ENCODE results near the gene WDR54.

WDR54 gene

DNA sequence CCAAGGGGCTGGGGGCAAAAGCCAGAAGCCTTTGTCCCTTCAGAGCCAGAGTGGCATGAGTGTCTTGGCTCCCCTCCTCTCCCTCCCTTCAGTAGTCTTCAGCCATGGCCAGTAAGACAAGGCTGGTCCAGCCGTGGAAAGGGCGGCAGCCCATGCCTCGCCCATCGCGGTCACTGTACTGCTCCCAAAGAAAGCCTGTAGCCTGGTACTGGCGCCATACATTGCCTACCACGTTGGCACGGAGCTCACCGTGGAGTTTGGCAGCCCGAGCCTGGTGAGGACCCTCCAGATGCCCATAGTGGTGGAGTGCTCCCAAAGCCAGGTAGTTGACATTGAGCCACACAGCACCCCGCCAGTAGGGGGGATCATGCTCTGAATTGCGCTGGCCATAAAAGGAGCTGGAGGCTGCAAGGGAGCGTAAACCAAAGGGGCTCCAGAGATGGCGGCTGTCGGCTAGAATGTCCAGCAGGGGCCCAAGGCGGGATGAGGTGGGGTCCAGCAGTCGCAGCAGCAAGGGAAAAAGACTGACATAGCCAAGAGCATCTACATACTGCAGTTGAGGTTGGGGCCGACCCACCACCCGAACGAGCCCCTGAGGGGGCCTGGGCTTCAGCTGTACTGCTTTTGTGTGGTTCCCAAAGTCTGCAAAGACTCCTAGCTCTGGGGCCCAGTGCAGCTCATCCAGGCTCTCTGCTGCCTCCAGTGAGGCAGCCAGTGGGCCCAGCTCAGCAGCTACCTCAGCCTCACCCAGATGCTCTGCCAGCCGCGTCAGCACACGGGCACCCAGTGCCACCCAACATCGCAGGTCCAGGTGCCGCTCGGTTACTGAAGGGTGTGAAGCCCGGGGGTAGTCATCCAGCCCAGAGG lies 39.9 kb downstream of the WDR54 start:
- no peak overlapping the region for H3K27ac ChIP-seq (ENCODE audit: low read depth, low read length)
- peaks cover 38% of the 10 kb centered on the region for H3K36me3 ChIP-seq (ENCODE audit: control insufficient read depth, low read length)
- peaks cover 43% of the 10 kb centered on the region for H3K79me2 ChIP-seq (ENCODE audit: control insufficient read depth, low read length)
- H3K4me2 ChIP-seq (ENCODE audit: low read length), result no peak overlapping the region
- no peaks in the 10 kb centered on the region for H4K20me1 ChIP-seq (ENCODE audit: control insufficient read depth, insufficient read depth, low read depth, low read length)
- H3K9me3 ChIP-seq (ENCODE audit: control insufficient read depth, insufficient read depth, low read length), result no peaks in the 10 kb centered on the region
- H3K4me1 ChIP-seq (ENCODE audit: control insufficient read depth, low read length), result peaks cover 22% of the 10 kb centered on the region
- peaks cover 9% of the 10 kb centered on the region; the same call in 1 of the 2 replicates for H3F3A ChIP-seq (ENCODE audit: control insufficient read depth, insufficient read depth)
- TF ChIP-seq, protein P1, sequence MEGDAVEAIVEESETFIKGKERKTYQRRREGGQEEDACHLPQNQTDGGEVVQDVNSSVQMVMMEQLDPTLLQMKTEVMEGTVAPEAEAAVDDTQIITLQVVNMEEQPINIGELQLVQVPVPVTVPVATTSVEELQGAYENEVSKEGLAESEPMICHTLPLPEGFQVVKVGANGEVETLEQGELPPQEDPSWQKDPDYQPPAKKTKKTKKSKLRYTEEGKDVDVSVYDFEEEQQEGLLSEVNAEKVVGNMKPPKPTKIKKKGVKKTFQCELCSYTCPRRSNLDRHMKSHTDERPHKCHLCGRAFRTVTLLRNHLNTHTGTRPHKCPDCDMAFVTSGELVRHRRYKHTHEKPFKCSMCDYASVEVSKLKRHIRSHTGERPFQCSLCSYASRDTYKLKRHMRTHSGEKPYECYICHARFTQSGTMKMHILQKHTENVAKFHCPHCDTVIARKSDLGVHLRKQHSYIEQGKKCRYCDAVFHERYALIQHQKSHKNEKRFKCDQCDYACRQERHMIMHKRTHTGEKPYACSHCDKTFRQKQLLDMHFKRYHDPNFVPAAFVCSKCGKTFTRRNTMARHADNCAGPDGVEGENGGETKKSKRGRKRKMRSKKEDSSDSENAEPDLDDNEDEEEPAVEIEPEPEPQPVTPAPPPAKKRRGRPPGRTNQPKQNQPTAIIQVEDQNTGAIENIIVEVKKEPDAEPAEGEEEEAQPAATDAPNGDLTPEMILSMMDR (IDR thresholded peaks at IDR 0.05; ENCODE audit: low read depth, low read length, poor library complexity, severe bottlenecking), result peak; percentile 54
- no peak for TF ChIP-seq EZH2phosphoT487 (IDR thresholded peaks at IDR 0.05; ENCODE audit: borderline replicate concordance, low read length)
- H3K9me2 ChIP-seq (replicated peaks; ENCODE audit: control insufficient read depth, low read length), result no peaks in the 10 kb centered on the region
- H3K27me3 ChIP-seq (ENCODE audit: control insufficient read depth, low read length), result no peaks in the 10 kb centered on the region
- no peak overlapping the region for H3K4me3 ChIP-seq (ENCODE audit: low read length)

DNA sequence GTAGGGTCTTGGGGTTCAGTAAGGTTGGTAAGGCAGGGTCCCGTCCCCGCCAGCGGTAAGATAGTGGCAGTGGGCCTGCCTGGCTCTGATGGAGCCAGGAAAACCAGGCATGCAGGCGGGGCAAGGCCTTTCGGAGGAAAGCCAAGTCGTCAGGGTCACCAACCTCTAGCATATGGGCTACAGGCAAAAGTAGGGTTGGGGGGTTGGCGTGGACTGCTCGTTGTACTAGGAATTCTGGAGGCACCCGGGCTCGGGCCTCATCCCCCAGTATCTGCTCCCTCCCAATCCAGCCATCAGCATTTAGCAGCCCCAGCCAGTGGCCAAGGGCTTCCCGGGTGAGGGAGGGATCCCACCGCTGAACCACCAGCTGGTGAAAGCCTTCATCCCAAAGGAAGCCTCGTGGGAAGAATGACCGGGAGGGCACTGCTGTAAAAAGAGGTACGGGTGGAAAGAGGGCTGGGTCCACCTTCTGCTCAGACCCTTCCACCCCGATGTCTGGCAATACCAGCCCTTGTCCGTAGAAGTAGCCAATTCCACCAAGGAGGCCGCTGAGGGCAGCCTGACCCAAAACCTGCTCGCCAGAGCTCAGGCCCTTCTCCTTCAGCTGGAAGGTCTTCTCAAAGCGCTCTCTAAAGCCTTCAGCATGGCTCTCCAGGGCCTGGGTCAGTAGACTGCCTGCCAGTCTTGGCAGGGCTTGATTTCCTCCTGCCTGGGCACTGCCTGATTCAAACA lies 40.7 kb downstream of the WDR54 start:
- Histone ChIP-seq H3K36me3 (ENCODE audit: control insufficient read depth, low read length) (peaks cover 33% of the 10 kb centered on the region), H3K27ac (ENCODE audit: low read depth, low read length) (no peak overlapping the region), H3K79me2 (ENCODE audit: control insufficient read depth, low read length) (peaks cover 40% of the 10 kb centered on the region), H3K27me3 (ENCODE audit: control insufficient read depth, low read length) (no peaks in the 10 kb centered on the region), H3K4me3 (ENCODE audit: low read length) (no peak overlapping the region), H3K9me2 (replicated peaks; ENCODE audit: control insufficient read depth, low read length) (no peaks in the 10 kb centered on the region), H3F3A (ENCODE audit: control insufficient read depth, insufficient read depth) (0 out of 2 replicates have a peak, but pooled peaks cover 4% of the 10 kb centered on the region), H4K20me1 (ENCODE audit: control insufficient read depth, insufficient read depth, low read depth, low read length) (no peaks in the 10 kb centered on the region), H3K4me1 (ENCODE audit: control insufficient read depth, low read length) (peaks cover 17% of the 10 kb centered on the region), H3K9me3 (ENCODE audit: control insufficient read depth, insufficient read depth, low read length) (no peaks in the 10 kb centered on the region), H3K4me2 (ENCODE audit: low read length) (no peak overlapping the region)
- TF ChIP-seq, protein P1 (IDR thresholded peaks at IDR 0.05; ENCODE audit: low read depth, low read length, poor library complexity, severe bottlenecking), result no peak
- no peak for TF ChIP-seq EZH2phosphoT487 (IDR thresholded peaks at IDR 0.05; ENCODE audit: borderline replicate concordance, low read length)

DNA sequence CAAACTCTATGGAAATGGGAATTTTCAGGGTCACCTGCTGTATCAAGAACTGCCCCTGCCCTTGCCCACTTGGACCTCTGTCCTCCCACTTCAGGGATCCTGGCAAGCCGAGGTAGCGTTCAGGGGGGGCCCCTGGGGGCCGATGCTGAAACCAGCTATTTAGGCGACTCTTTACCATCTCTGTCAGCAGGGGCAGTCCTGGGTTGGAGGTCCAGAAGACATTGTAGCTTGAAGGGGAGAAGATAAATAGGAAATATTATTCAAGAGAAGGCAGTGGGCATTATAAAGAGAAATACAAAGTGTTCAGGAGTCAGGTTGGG lies 41.2 kb downstream of the WDR54 start:
- Histone ChIP-seq H3K4me1 (ENCODE audit: control insufficient read depth, low read length) (peaks cover 17% of the 10 kb centered on the region), H3K9me3 (ENCODE audit: control insufficient read depth, insufficient read depth, low read length) (no peaks in the 10 kb centered on the region), H4K20me1 (ENCODE audit: control insufficient read depth, insufficient read depth, low read depth, low read length) (no peaks in the 10 kb centered on the region), H3K27me3 (ENCODE audit: control insufficient read depth, low read length) (no peaks in the 10 kb centered on the region), H3K27ac (ENCODE audit: low read depth, low read length) (no peak overlapping the region), H3K9me2 (replicated peaks; ENCODE audit: control insufficient read depth, low read length) (no peaks in the 10 kb centered on the region), H3K36me3 (ENCODE audit: control insufficient read depth, low read length) (peaks cover 33% of the 10 kb centered on the region), H3K4me2 (ENCODE audit: low read length) (no peak overlapping the region), H3K4me3 (ENCODE audit: low read length) (no peak overlapping the region), H3K79me2 (ENCODE audit: control insufficient read depth, low read length) (peaks cover 40% of the 10 kb centered on the region), H3F3A (ENCODE audit: control insufficient read depth, insufficient read depth) (0 out of 2 replicates have a peak, but pooled peaks cover 4% of the 10 kb centered on the region)
- no peak for TF ChIP-seq EZH2phosphoT487 (IDR thresholded peaks at IDR 0.05; ENCODE audit: borderline replicate concordance, low read length)
- TF ChIP-seq, protein P1 (IDR thresholded peaks at IDR 0.05; ENCODE audit: low read depth, low read length, poor library complexity, severe bottlenecking), result no peak
